Left renal cortex interstitium (tissue), 4 donors: ENCODE results near the gene CNTN4. TPM values are rescaled to one million over a fixed set of nuclear protein-coding genes. Genes with fewer than 3 reads are reported as not detected.
"Not testable (repeated sequence)": the region's sequence is repeated elsewhere in the genome, so short reads cannot be mapped to it uniquely, and the experiment has no call there.

Experiments used
- DNase-seq, 4 donors: peaks; one replicate each; pipeline ENCODE4 v3.0.0-alpha.2; 2013; ENCODE audit warnings: low read depth in 4 of 4, low spot score in 2 of 4, missing footprints in 1 of 4
- polyA plus RNA-seq, 4 donors: library from polyadenylated mRNA; unstranded; fragments of 120-200 nt; gene quantifications; one replicate each; pipeline ENCODE4 v1.2.1, GENCODE V29; 2013; ENCODE audit not compliant: insufficient read length in 4 of 4

The CNTN4 gene
- polyA plus RNA-seq, 4 donors: 24.5 to 32.1 (median 29.8) TPM

- no peak for DNase-seq
Observed at GRCh38 chr3:2879023-2879422, 780.4 kb downstream of the CNTN4 start.

- DNase-seq: no peak
Observed at GRCh38 chr3:2879587-2879986, 780.9 kb downstream of the CNTN4 start.

GRCh38 chr3:2880218-2880756, 781.6 kb downstream of the CNTN4 start:
- no peak for DNase-seq

GRCh38 chr3:2883283-2883682, 784.6 kb downstream of the CNTN4 start:
- no peak for DNase-seq

GRCh38 chr3:2888592-2888991, 789.9 kb downstream of the CNTN4 start:
- no peak for DNase-seq

- DNase-seq: no peak
Observed at GRCh38 chr3:2889736-2890135, 791.1 kb downstream of the CNTN4 start.

GRCh38 chr3:2896308-2896939, 797.8 kb downstream of the CNTN4 start:
- DNase-seq: no peak

- DNase-seq: no peak
Observed at GRCh38 chr3:2897821-2898220, 799.2 kb downstream of the CNTN4 start.

GRCh38 chr3:2898591-2899353, 800.1 kb downstream of the CNTN4 start:
- no peak for DNase-seq

- no peak for DNase-seq
Observed at GRCh38 chr3:2904054-2904453, 805.4 kb downstream of the CNTN4 start.

- DNase-seq: no peak
Observed at GRCh38 chr3:2908693-2909351, 810.2 kb downstream of the CNTN4 start.

GRCh38 chr3:2910997-2911396, 812.3 kb downstream of the CNTN4 start:
- no peak for DNase-seq

GRCh38 chr3:2915826-2916225, 817.2 kb downstream of the CNTN4 start:
- DNase-seq: no peak

GRCh38 chr3:2916640-2917039, 818.0 kb downstream of the CNTN4 start:
- not testable (repeated sequence) for DNase-seq

- DNase-seq: no peak
Observed at GRCh38 chr3:2920103-2920502, 821.4 kb downstream of the CNTN4 start.

- DNase-seq: no peak
Observed at GRCh38 chr3:2921452-2921851, 822.8 kb downstream of the CNTN4 start.

- peak in 2 of 4 donors; percentile 16 to 36 for DNase-seq
Observed at GRCh38 chr3:2921903-2922302, 823.2 kb downstream of the CNTN4 start.

GRCh38 chr3:2923390-2923789, 824.7 kb downstream of the CNTN4 start:
- DNase-seq: no peak

GRCh38 chr3:2927259-2927658, 828.6 kb downstream of the CNTN4 start:
- DNase-seq: no peak

- DNase-seq: no peak
Observed at GRCh38 chr3:2929574-2929973, 830.9 kb downstream of the CNTN4 start.

GRCh38 chr3:2931265-2931664, 832.6 kb downstream of the CNTN4 start:
- no peak for DNase-seq
